Stimulated activated CD8-positive, alpha-beta memory T cell treated with anti-CD3 and anti-CD28 coated beads, Interleukin-15, amount 100 ng/mL, for 48 hours (primary cell): Measurements from ENCODE around the gene OR10H5.
A peak's percentile ranks its signal among the peaks of the same experiment; 100 is the strongest.
"Not testable (repeated sequence)": the region's sequence is repeated elsewhere in the genome, so short reads cannot be mapped to it uniquely, and the experiment has no call there.

Experiments used
- DNase-seq, 2 donors: peaks; one replicate each; pipeline ENCODE4 v3.0.0-alpha.2; 2020; ENCODE audit warnings: low read depth in 2 of 2

OR10H5 gene

DNA sequence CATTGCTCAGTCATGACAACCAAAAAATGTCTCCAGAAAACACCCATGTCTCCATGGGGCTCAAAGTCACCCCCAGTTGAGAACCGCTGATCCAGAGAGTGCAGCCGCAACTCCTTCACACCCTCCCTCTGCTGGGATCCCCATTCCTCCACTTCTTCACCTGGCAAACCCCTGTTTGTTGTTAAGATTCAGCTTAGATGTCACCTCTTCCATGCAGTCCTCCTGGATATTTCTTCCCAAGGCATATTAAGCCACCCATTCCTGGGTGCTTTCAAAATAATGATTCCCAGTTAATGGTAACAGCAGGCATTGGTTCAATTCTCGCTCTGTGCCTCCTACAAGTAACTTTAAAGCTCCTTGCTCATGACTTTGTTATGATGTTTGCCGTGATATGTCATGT lies 24.0 kb downstream of the OR10H5 start:
- DNase-seq, result no peak

DNA sequence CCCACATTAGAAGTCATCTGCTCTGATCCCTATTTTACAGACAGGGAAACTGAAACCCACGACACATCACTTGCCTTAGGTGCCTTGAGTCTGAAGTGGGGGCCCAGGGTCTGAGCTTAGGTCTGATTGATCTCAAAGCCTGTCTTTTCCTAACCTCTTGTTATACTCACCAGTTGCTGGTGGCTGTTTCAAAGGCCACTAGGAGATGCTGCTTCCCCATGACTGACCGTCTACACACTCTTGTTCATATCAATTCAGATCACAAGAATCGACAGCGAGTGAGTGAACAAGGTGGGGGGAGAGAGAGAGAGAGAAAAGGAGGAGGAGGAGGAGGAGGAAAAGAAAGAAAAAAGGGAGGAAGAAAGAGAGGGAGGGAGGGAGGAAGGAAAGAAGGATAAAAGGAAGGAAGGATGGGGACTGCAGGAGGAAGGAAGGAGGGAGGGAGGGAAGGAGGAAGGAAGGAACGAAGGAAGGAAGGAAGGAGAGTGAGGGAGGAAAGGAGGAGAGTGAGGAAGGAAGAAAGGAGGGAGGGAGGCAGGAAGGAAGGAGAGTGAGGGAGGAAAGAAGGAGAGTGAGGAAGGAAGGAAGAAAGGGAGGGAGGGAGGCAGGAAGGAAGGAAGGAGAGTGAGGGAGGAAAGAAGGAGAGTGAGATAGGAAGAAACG lies 24.7 kb downstream of the OR10H5 start:
- DNase-seq, result no peak

DNA sequence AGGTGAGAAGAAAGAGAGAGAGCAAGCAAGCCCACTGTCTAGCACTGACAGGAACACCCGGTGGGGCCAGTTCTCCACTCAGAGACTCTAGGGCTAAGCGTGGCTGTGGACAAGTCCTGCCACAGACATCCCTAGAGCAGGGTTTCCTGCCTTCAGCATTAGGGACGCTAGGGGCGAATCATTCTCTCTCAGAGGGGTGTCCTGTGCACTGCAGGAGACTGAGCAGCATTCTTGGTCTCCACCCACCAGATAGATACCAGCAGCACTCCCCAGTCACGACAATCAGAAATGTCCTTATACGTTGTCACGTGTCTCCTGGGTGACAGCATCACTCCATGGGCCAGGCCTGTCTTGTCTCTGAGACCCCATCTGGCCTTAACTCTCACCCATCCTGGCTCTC lies 26.5 kb downstream of the OR10H5 start:
- no peak for DNase-seq

DNA sequence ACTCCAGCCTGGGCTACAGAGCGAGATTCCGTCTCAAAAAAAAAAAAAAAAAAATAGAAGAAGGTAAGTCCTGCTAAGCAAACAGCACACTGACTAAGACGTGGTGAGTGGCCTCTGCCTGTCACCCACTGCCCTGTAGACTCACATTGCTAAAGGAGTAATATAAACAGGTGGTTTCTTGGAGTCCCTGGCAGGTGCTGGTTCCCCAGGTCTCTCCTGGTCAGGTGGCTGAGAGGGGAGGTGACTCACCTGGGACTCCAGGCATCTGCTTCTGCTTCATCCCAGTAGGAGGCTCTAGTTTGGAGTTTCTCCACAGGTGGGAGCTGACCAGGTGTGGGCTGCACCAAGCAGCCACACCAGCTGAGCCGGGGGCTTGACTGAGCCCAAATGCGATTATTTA lies 27.8 kb downstream of the OR10H5 start, which contains the start of gene OR10H1:
TSS of gene OR10H1 (minus strand) at position 359 of the 400 bp plus-strand sequence. CDS start 7,627 bp downstream, outside the sequence.
- DNase-seq, result no peak

DNA sequence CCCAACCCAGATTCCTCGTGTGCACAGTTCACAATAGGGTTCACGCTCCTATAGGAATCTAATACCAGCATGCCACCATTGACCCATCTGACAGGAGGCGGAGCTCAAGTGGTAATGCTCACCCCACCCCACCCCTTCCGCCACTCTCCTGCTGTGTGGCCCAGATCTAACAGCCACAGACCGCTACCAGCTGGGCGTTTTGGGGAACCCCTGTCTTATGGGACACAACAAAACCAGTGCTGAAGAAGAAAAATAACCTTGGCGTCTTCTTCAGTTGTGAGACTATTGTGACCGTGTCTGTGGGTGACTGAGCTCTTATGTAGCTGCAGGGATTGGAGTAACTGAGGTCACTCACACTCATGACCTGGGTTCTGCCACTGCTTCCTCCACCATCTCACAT lies 33.2 kb downstream of the OR10H5 start:
- no peak for DNase-seq

DNA sequence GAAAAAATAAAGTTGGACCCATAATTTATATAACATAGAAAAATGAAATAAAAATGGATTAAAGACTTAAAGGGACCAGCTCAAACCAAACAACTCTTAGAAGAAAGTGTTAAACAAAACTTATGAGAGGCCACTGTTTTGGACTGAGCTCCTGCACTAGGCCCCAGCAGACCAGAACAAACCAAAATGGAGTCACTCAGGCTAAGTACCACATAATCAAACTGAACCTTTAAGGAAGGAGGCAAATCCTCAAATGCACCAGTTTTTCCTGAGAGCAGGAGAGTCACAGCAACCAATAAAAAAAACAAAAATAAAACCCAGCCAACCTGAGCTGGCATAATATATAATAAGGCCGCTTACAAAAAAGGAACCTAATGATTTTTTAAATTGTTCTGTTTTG lies 38.3 kb downstream of the OR10H5 start:
- DNase-seq, result no peak

DNA sequence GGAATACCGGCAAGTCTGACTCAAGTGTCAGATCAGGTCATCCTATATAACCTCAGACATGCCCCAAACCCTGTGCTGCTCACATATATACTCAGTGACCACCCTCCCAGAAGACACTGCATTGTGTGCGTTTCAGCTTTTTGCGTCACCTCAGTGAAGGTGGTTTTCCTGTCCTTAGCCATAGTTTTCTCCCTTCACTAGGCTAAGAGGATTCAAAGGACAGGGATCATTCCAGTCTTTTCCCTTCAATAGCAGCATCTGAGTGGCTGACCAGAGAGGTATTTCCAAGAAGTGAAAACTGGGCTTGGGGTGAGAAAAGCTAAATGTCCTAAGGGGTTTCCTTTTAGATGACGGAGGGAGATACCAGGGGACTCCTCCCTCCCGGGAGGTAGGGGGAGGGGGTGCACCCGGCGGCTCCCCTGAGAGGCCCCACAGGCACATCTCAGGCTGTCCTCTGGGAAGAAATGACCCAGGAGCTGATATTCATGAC lies 40.7 kb downstream of the OR10H5 start:
- DNase-seq, result no peak

DNA sequence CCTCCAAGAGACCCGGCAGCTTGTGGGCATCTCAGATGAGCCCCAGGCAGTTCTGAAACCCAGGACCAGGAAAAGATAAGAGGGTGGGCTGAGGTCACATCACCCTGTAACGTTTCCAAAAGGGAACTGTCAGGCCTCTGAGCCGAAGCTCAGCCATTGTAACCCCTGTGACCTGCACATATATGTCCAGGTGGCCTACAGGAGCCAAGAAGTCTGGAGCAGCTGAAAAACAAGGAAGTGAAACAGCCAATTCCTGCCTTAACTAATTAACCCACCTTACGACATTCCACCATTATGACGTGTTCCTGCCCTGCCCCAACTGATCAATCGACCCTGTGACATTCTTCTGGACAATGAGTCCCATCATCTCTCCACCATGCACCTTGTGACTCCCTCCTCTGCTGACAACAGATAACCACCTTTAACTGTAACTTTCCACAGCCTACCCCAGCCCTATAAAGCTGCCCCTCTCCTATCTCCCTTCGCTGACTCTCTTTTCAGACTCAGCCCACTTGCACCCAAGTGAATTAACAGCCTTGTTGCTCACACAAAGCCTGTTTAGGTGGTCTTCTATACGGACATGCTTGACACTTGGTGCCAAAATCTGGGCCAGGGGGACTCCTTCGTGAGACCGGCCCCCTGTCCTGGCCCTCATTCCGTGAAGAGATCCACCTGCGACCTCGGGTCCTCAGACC lies 41.3 kb downstream of the OR10H5 start:
- not testable (repeated sequence) for DNase-seq

DNA sequence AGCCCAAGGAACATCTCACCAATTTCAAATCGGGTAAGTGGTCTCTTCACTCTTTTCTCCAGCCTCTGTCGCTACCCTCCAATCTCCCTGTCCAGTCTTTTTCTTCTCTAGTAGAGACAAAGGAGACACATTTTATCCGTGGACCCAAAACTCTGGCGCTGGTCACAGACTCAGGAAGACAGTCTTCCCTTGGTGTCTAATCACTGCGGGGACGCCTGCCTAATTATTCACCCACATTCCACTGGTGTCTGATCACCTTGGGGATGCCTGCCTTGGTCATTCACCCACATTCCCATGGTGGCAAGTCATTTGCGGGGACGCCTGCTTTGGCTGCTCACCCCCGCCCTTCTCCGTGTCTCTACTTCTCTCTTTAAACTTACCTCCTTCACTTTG lies 41.8 kb downstream of the OR10H5 start:
- DNase-seq, result no peak

DNA sequence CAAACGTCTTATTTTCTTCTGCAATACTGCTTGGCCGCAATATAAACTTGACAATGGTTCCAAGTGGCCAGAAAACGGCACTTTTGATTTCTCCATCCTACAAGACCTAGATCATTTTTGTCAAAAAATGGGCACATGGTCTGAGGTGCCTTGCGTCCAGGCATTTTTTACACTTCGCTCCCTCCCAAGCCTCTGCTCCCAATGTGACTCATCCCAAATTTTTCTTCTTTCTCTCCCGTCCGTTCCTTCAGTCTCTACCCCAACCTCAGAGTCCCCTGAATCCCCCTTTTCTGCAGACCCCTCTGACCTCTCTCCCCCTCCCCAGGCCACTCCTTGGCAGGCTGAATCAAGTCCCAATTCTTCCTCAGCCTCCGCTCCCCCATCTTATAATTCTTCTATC lies 42.3 kb downstream of the OR10H5 start:
- no peak for DNase-seq

DNA sequence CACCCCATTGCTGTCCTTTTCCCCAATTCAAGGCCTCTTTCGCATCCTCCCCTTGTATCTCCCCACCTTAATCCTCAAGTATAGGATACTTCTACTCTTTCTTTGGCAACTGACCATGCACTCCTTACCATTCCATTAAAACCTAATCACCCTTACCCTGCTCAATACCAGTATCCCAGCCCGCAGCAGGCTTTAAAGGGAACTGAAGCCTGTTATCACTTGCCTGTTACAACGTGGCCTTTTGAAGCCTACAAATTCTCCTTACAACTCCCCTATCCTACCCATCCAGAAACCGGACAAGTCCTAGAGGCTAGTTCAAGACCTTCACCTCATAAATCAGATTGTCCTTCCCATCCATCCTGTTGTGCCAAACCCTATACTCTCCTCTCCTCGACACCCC lies 44.2 kb downstream of the OR10H5 start:
- DNase-seq, result no peak

DNA sequence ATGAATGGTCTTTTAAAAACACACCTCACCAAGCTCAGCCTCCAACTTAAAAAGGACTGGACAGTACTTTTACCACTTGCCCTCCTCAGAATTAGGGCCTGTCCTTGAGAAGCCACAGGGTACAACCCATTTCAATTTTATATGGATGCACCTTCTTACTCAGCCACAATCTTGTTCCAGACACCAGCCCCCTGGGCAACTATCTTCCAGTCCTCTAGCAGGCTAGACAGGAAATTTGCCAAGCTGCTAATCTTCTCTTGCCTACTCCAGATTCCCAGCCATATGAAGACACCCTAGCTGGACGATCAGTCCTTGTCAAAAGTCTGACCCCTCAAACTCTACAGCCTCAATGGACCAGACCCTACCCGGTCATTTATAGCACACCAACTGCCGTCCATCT lies 46.8 kb downstream of the OR10H5 start:
- not testable (repeated sequence) for DNase-seq

DNA sequence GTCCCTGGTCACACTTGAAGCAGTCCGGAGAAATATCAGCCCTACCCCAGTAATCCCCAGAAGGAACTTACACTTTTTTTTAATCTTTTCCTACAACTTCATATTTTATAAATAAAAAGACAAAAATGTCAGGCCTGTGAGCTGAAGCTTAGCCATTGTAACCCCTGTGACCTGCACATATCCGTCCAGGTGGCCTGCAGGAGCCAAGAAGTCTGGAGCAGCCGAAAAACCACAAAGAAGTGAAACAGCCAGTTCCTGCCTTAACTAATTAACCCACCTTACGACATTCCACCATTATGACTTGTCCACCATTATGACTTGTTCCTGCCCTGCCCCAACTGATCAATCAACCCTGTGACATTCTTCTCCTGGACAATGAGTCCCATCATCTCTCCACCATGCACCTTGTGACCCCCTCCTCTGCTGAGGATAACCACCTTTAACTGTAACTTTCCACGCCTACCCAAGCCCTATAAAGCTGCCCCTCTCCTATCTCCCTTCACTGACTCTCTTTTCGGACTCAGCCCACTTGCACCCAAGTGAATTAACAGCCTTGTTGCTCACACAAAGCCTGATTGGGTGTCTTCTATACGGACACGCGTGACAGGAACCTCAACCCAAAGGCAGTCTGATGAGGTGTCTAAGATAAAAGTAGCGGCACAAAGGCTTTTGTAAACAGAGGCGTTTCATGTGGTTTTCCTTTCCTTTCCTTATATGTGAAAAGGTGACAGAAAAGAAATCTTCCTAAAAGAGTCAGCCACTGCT lies 48.3 kb downstream of the OR10H5 start:
- DNase-seq, result not testable (repeated sequence)

DNA sequence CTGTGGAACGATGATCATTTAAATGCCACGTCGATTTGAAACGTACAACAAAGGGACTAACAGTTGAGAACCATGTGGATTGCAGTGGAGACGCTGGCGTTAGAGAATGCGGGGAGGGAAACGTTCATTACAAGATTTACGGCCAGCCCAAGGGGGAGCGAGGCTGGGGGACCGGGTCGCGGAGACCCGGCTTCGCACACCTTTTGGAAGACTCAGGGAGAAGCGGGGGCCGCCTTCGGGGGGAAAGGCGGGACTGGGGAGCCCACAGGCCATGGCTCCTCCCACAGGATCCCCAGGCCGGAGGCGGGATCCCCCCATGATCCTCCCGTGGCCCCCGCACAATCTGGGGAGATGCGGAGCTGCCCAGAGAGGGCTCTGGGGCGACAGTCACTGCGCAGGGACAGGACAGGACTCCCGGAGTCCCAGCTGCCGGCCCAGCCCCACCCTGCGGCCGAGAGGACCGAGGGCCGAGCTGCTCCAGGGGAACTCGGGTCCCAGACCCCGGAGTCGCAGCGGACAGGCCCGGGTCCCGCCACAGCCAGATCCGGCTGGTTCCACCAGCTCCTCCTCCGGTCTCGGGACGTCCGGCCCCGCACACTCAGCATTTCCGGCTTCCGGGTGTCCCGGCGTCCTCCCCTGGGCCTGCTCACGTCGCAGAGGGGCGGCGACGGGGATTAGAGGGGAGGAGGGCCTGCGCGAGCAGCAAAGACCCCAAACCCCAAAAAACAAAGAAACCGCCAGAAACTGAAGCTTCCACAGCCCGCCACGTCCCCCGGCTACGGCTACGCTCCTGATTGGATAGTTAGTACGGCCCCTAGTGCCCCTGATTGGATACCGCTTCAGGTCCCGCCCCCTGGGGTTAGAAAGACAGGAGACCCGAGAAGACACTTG lies 49.1 kb downstream of the OR10H5 start:
- DNase-seq, result peak; percentile 92 to 93

DNA sequence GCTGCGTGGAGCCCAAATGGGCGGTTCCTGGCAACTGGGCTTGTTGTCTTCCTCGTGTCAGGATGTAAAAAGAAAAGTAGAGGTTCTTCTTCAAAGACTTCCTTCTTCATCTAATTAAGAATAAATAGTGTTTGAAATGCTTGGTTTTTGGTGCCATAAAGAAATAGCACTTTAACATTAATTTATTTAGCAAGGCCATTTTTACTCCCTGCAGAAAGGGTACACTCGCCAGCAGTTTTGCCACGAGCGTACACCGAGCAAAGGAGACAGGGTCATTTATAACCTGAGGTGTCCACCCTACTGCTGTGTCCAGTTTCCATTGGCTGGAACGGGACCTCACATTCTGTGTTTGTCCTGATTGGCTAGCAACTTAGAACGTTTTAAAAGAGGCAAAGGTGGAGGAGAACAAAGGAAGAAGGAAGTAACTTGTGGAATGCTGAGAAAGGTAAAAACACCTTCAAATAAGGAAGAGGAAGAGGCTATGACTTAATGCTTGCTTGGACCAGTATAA lies 49.8 kb downstream of the OR10H5 start:
- DNase-seq, result peak in 1 of 2 donors; percentile 1

DNA sequence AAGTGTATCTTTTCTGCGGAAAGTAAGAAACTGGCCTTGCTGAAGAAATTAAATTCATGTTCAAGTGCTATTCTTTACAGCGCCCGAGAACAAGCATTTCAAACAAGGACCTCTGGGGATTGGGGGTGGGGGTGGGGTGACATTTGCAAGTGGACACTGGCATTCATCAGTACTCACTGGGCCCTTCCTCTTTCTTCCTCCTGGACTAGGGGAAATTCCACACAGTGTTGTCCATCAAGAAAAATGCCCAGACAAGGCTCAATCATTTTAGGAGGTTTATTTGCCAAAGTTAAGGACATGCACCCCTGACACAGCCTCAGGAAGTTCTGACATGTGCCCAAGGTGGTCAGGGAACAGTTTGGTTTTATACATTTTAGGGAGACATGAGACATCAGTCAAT lies 50.9 kb downstream of the OR10H5 start:
- no peak for DNase-seq

DNA sequence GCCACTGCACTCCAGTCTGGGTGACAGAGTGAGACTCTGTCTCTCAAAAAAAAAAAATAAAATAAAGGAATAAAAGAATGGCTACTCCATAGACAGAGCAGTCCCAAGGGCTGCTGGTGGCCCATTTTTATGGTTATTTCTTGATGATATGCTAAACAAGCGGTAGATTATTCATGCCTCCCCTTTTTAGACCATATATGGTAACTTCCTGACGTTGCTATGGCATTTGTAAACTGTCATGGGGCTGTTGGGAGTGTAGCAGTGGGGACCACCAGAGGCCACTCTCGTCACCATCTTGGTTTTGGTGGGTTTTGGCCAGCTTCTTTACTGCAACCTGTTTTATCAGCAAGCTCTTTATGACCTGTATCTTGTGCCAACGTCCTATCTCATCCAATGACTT lies 52.4 kb downstream of the OR10H5 start:
- not testable (repeated sequence) for DNase-seq

DNA sequence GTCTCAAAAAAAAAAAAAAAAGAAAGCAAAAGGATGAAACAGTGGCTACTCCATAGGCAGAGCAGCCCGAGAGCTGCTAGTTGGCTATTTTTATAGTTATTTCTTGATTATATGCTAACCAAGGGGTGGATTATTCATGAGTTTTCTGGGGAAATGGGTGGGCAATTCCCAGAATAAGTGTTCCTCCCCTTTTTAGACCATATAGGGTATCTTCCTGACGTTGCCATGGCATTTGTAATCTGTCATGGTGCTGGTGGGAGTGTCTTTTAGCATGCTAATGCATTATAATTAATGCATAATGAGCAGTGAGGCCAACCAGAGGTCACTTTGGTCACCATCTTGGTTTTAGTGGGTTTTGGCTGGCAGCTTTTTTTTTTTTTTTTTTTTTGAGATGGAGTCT lies 53.4 kb downstream of the OR10H5 start:
- no peak for DNase-seq

DNA sequence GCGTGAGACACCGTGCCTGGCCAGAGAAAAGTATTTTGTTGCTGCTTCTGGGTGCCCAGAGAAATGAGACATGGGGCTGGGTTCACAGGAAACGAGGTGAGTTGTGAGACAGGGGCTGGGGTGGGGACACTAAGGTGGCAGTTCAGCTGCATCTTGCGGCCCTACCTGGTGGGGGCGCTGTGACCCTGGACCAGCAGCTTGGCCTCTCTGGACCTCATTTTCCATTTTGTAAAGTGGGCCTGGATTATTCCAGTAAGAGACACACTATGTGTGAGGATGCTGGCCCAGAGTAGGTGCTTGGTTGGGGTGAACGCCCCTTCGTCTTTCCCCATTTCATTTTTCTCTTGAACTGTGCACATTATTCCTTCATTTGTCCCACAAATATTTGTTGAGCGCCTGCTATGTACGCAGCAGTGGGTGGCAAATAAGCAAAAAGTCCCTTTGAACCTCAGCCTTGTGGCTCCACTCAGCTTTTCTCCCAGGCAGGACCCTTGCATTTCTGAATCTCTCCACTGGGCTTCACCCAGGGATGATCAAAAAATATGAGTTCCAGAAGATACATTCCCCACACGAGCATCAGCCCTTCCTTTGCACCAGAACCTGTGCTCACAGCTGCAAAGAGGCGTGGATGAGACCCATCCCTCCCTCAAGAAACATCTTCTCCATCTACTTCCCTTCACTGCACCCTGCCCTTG lies 54.6 kb downstream of the OR10H5 start:
- DNase-seq, result no peak

DNA sequence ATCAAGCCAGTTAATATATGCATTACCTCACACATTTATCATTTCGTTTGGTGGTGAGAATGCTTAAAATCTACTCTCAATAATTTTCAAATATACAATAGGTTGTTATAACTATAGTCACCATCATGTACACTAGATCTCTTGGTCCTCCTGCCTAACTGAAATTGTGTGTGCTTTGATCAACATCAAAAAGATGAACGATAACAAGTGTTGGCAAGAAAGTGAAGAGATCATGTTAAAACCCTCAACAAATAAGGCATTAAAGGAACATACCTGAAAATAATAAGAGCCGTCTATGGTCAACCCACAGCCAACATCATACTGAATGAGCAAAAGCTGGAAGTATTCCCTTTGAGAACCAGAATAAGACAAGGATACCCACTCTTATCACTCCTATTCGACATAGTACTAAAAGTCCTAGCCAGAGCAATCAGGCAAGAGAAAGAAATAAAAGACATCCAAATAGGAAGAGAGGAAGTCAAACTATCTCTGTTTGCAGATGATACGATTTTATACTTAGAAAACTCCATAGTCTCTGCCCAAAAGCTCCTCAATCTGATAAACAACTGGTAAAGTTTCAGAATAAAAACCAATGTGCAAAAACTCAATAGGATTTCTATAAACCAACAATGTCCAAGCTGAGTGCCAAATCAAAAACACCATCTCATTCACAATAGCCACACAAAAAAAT lies 55.9 kb downstream of the OR10H5 start:
- no peak for DNase-seq
